ENCODE data around the gene OR5J2. TPM values are rescaled to one million over a fixed set of nuclear protein-coding genes. Genes with fewer than 3 reads are reported as not detected.

Gene OR5J2
- total RNA-seq, 1 donor from 2014 or later = not detected

DNA sequence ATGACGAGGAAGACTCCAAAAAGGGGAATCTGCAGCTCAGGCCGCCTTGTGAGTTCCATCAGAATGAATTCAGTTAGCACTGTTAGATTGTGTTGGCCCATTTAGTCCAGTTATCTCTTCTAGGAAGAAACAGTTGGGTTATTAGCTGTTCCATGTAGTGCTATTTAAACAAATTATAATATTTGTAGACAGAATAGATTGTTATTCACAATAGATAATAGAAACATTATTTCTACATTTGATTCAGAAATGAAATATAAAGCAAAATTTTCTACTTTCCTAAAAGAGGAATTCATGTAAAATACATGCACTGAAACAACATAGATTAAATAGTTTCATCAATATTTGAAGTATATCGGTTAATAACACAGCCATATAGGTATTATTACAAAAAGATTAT is 16.2 kb upstream of the OR5J2 start, which contains the start of gene OR8K5:
Gene OR8K5 (minus strand): TSS at position 101 of the 400 bp plus-strand sequence. CDS start 0 bp downstream, at position 101.
- Mint-ChIP-seq H3K27me3 (ENCODE audit: unreplicated experiment) (no peaks in the 10 kb centered on the region), H3K4me1 (ENCODE audit: unreplicated experiment) (no peaks in the 10 kb centered on the region)
- TF ChIP-seq CTCF (IDR thresholded peaks at IDR 0.05) = no peak

GRCh38 chr11:56163804-56164203 is 12.6 kb upstream of the OR5J2 start:
- no peaks in the 10 kb centered on the region for H3K36me3 Mint-ChIP-seq (ENCODE audit: unreplicated experiment)
- no peak overlapping the region for H3K4me3 Mint-ChIP-seq (ENCODE audit: unreplicated experiment)
- no peak overlapping the region for H3K27ac Mint-ChIP-seq (ENCODE audit: unreplicated experiment)
- DNase-seq (ENCODE audit: extremely low spot score, unreplicated experiment) = no peak
- no peaks in the 10 kb centered on the region for H3K4me1 Mint-ChIP-seq (ENCODE audit: unreplicated experiment)
- peaks cover 29% of the 10 kb centered on the region for H3K9me3 Mint-ChIP-seq (ENCODE audit: unreplicated experiment)
- TF ChIP-seq CTCF (IDR thresholded peaks at IDR 0.05) = no peak
- no peaks in the 10 kb centered on the region for H3K27me3 Mint-ChIP-seq (ENCODE audit: unreplicated experiment)

More for the DNA sequence above, 16.2 kb upstream of the OR5J2 start, which contains the start of gene OR8K5:
- Mint-ChIP-seq H3K27ac (ENCODE audit: unreplicated experiment) (no peak within 1 kb of the TSS), H3K9me3 (ENCODE audit: unreplicated experiment) (peaks cover 34% of the 10 kb centered on the region), H3K36me3 (ENCODE audit: unreplicated experiment) (no peaks in the 10 kb centered on the region), H3K4me3 (ENCODE audit: unreplicated experiment) (no peak within 1 kb of the TSS)
- no peak for DNase-seq (ENCODE audit: extremely low spot score, unreplicated experiment)

- Mint-ChIP-seq H3K4me3 (ENCODE audit: unreplicated experiment) (no peak overlapping the region), H3K27ac (ENCODE audit: unreplicated experiment) (no peak overlapping the region), H3K36me3 (ENCODE audit: unreplicated experiment) (no peaks in the 10 kb centered on the region), H3K4me1 (ENCODE audit: unreplicated experiment) (no peaks in the 10 kb centered on the region), H3K9me3 (ENCODE audit: unreplicated experiment) (peaks cover 8% of the 10 kb centered on the region), H3K27me3 (ENCODE audit: unreplicated experiment) (no peaks in the 10 kb centered on the region)
- TF ChIP-seq CTCF (IDR thresholded peaks at IDR 0.05) = no peak
- DNase-seq (ENCODE audit: extremely low spot score, unreplicated experiment) = no peak
These were observed 4.1 kb upstream of the OR5J2 start for GRCh38 chr11:56172256-56172830.

- H3K36me3 Mint-ChIP-seq (ENCODE audit: unreplicated experiment) = no peaks in the 10 kb centered on the region
- peaks cover 29% of the 10 kb centered on the region for H3K9me3 Mint-ChIP-seq (ENCODE audit: unreplicated experiment)
- DNase-seq (ENCODE audit: extremely low spot score, unreplicated experiment) = no peak
- no peak for TF ChIP-seq CTCF (IDR thresholded peaks at IDR 0.05)
- no peak overlapping the region for H3K27ac Mint-ChIP-seq (ENCODE audit: unreplicated experiment)
- no peaks in the 10 kb centered on the region for H3K27me3 Mint-ChIP-seq (ENCODE audit: unreplicated experiment)
- H3K4me3 Mint-ChIP-seq (ENCODE audit: unreplicated experiment) = no peak overlapping the region
- H3K4me1 Mint-ChIP-seq (ENCODE audit: unreplicated experiment) = no peaks in the 10 kb centered on the region
These were observed 7.0 kb downstream of the OR5J2 start for GRCh38 chr11:56183459-56183858.

GRCh38 chr11:56188602-56189001 is 12.2 kb downstream of the OR5J2 start:
- Mint-ChIP-seq H3K27ac (ENCODE audit: unreplicated experiment) (no peak overlapping the region), H3K36me3 (ENCODE audit: unreplicated experiment) (no peaks in the 10 kb centered on the region), H3K9me3 (ENCODE audit: unreplicated experiment) (peaks cover 21% of the 10 kb centered on the region), H3K4me1 (ENCODE audit: unreplicated experiment) (no peaks in the 10 kb centered on the region), H3K4me3 (ENCODE audit: unreplicated experiment) (no peak overlapping the region), H3K27me3 (ENCODE audit: unreplicated experiment) (no peaks in the 10 kb centered on the region)
- no peak for DNase-seq (ENCODE audit: extremely low spot score, unreplicated experiment)
- no peak for TF ChIP-seq CTCF (IDR thresholded peaks at IDR 0.05)

Measured in osteocyte (in vitro differentiated cells).